H9 (cell line): ENCODE measurements around the gene SIT1. TPM values are rescaled to one million over a fixed set of nuclear protein-coding genes. Genes with fewer than 3 reads are reported as not detected.

Experiments
- DNase-seq: peaks from one replicate; pipeline ENCODE4 v3.0.0-alpha.2; 2017
- H2AFZ ChIP-seq: one replicate; pipeline ENCODE4 v1.6.1; 2013; ENCODE audit warnings: mild to moderate bottlenecking, low read length, control low read depth, moderate library complexity
- H2AK5ac ChIP-seq: 2 replicates; pipeline ENCODE4 v1.6.1; 2013; ENCODE audit warnings: low read length, control low read depth, mixed read lengths; ENCODE audit not compliant: insufficient read length
- H2BK120ac ChIP-seq: one replicate; pipeline ENCODE4 v1.6.1; 2013; ENCODE audit warnings: low read depth, mild to moderate bottlenecking, low read length, control low read depth, inconsistent platforms; ENCODE audit not compliant: poor library complexity, severe bottlenecking
- H2BK12ac ChIP-seq: 2 replicates; pipeline ENCODE4 v1.6.1; 2013; ENCODE audit warnings: low read length, control low read depth, mixed read lengths, low read depth; ENCODE audit not compliant: insufficient read length
- H2BK15ac ChIP-seq: 2 replicates; pipeline ENCODE4 v1.6.1; 2013; ENCODE audit warnings: low read depth, low read length, control low read depth
- H2BK20ac ChIP-seq: one replicate; pipeline ENCODE4 v1.6.1; 2013; ENCODE audit warnings: low read depth, mild to moderate bottlenecking, low read length, control low read depth, inconsistent platforms; ENCODE audit not compliant: poor library complexity, severe bottlenecking
- H2BK5ac ChIP-seq: 2 replicates; pipeline ENCODE4 v1.6.1; 2013; ENCODE audit warnings: low read length, control low read depth, mixed read lengths; ENCODE audit not compliant: insufficient read length
- H3K14ac ChIP-seq: 2 replicates; pipeline ENCODE4 v1.6.1; 2013; ENCODE audit warnings: low read length, control low read depth; ENCODE audit not compliant: insufficient read depth
- H3K18ac ChIP-seq: 2 replicates; pipeline ENCODE4 v1.6.1; 2013; ENCODE audit warnings: low read depth, mild to moderate bottlenecking, mixed read lengths, low read length, control low read depth; ENCODE audit not compliant: insufficient read length
- H3K23ac ChIP-seq: 2 replicates; pipeline ENCODE4 v1.6.1; 2013; ENCODE audit warnings: low read length, control low read depth, mixed read lengths, low read depth; ENCODE audit not compliant: insufficient read length
- H3K23me2 ChIP-seq: 2 replicates; pipeline ENCODE4 v1.6.1; 2013; ENCODE audit warnings: low read depth, mild to moderate bottlenecking, mixed read lengths, low read length, control low read depth; ENCODE audit not compliant: insufficient read length, poor library complexity, severe bottlenecking
- H3K27ac ChIP-seq: 2 replicates; pipeline ENCODE4 v1.5.1; 2013; ENCODE audit warnings: low read length, control low read depth, mixed read lengths, low read depth; ENCODE audit not compliant: insufficient read length
- H3K27me3 ChIP-seq: 2 replicates; pipeline ENCODE4 v1.6.1; 2013; ENCODE audit warnings: low read length, control low read depth, inconsistent platforms; ENCODE audit not compliant: insufficient read depth
- H3K4ac ChIP-seq: 2 replicates; pipeline ENCODE4 v1.6.1; 2013; ENCODE audit warnings: low read depth, mild to moderate bottlenecking, control low read depth, inconsistent platforms, low read length, moderate library complexity
- H3K4me1 ChIP-seq: 2 replicates; pipeline ENCODE4 v1.6.1; 2013; ENCODE audit warnings: low read length, control low read depth, inconsistent platforms; ENCODE audit not compliant: insufficient read depth
- H3K4me2 ChIP-seq: 2 replicates; pipeline ENCODE4 v1.6.1; 2013; ENCODE audit warnings: low read length, control low read depth, mixed read lengths; ENCODE audit not compliant: insufficient read length, insufficient read depth
- H3K56ac ChIP-seq: 2 replicates; pipeline ENCODE4 v1.6.1; 2013; ENCODE audit warnings: low read depth, mild to moderate bottlenecking, mixed read lengths, low read length, control low read depth; ENCODE audit not compliant: insufficient read length
- H3K79me1 ChIP-seq: 2 replicates; pipeline ENCODE4 v1.6.1; 2013; ENCODE audit warnings: low read depth, mild to moderate bottlenecking, moderate library complexity, low read length, control low read depth, inconsistent platforms; ENCODE audit not compliant: insufficient read depth, poor library complexity, severe bottlenecking
- H3K79me2 ChIP-seq: 2 replicates; pipeline ENCODE4 v1.6.1; 2013; ENCODE audit warnings: low read length, control low read depth, inconsistent platforms; ENCODE audit not compliant: insufficient read depth
- H3K9ac ChIP-seq: 2 replicates; pipeline ENCODE4 v1.6.1; 2013; ENCODE audit warnings: low read length, control low read depth, mixed read lengths; ENCODE audit not compliant: insufficient read length; ENCODE audit errors: extremely low read depth
- H3K9me3 ChIP-seq: one replicate; pipeline ENCODE4 v1.6.1; 2013; ENCODE audit warnings: low read depth, low read length, inconsistent platforms; ENCODE audit not compliant: control insufficient read depth
- H3T11ph ChIP-seq: one replicate; pipeline ENCODE4 v1.6.1; 2013; ENCODE audit warnings: mild to moderate bottlenecking, low read length, control low read depth, inconsistent platforms
- H4K20me1 ChIP-seq: one replicate; pipeline ENCODE4 v1.6.1; 2013; ENCODE audit not compliant: control insufficient read depth, insufficient read length, insufficient read depth
- H4K5ac ChIP-seq: 2 replicates; pipeline ENCODE4 v1.6.1; 2013; ENCODE audit warnings: low read depth, mild to moderate bottlenecking, mixed read lengths, low read length, control low read depth; ENCODE audit not compliant: insufficient read length
- H4K8ac ChIP-seq: replicated peaks from 2 replicates; pipeline ENCODE4 v1.6.1; 2013; ENCODE audit warnings: low read length, control low read depth, mixed read lengths, low read depth; ENCODE audit not compliant: insufficient read length
- H4K91ac ChIP-seq: 2 replicates; pipeline ENCODE4 v1.6.1; 2013; ENCODE audit warnings: low read depth, mild to moderate bottlenecking, moderate library complexity, mixed read lengths, low read length, control low read depth; ENCODE audit not compliant: insufficient read length
- H3K27ac Mint-ChIP-seq, 3 experiments: 2 replicates in 2 of 3; 3 replicates in 1 of 3; pipeline ENCODE4 v1.8.0; 2020 to 2021; ENCODE audit warnings: mixed read lengths in 3 of 3, mild to moderate bottlenecking in 1 of 3, moderate library complexity in 1 of 3
- H3K27me3 Mint-ChIP-seq: 2 replicates; pipeline ENCODE4 v1.8.0; 2021; ENCODE audit warnings: low read depth, mild to moderate bottlenecking, moderate library complexity, mixed read lengths
- H3K36me3 Mint-ChIP-seq, 3 experiments: 2 replicates in 2 of 3; 3 replicates in 1 of 3; pipeline ENCODE4 v1.8.0; 2020 to 2021; ENCODE audit warnings: low read depth in 3 of 3, mixed read lengths in 3 of 3; ENCODE audit not compliant: insufficient read depth in 1 of 3
- H3K4me1 Mint-ChIP-seq, 2 experiments: 2 replicates each; pipeline ENCODE4 v1.8.0; 2020; ENCODE audit warnings: mixed read lengths in 2 of 2
- H3K4me3 Mint-ChIP-seq, 2 experiments: 2 replicates in 1 of 2; 3 replicates in 1 of 2; pipeline ENCODE4 v1.8.0; 2020 to 2021; ENCODE audit warnings: mild to moderate bottlenecking in 2 of 2, mixed read lengths in 2 of 2, moderate library complexity in 1 of 2
- H3K9me3 Mint-ChIP-seq, 2 experiments: 2 replicates in 1 of 2; 3 replicates in 1 of 2; pipeline ENCODE4 v1.8.0; 2020; ENCODE audit warnings: mild to moderate bottlenecking in 2 of 2, mixed read lengths in 2 of 2, moderate library complexity in 1 of 2
- CTCF ChIP-seq: fragments of 200-600 bp; sonication (generic); conservative IDR thresholded peaks from 3 replicates; pipeline ENCODE4 v1.8.0; 2021; ENCODE audit warnings: antibody characterized with exemption, mild to moderate bottlenecking
- WGBS: extraction: QIAGEN DNeasy Blood & Tissue Kit; methylation state at CpG from one replicate; pipeline ENCODE4 v1.1.7; 2013; ENCODE audit warnings: missing lambda C conversion rate, low lambda C conversion rate, mixed read lengths; ENCODE audit not compliant: insufficient read length; ENCODE audit errors: extremely low coverage; 5-methylcytosine and 5-hydroxymethylcytosine counted together
- total RNA-seq: library from RNA; stranded (reverse); gene quantifications from 2 replicates; pipeline ENCODE4 v1.2.1, GENCODE V29; 2021

Gene SIT1
- total RNA-seq, 1 experiment from 2014 or later: 1.6 TPM

DNA sequence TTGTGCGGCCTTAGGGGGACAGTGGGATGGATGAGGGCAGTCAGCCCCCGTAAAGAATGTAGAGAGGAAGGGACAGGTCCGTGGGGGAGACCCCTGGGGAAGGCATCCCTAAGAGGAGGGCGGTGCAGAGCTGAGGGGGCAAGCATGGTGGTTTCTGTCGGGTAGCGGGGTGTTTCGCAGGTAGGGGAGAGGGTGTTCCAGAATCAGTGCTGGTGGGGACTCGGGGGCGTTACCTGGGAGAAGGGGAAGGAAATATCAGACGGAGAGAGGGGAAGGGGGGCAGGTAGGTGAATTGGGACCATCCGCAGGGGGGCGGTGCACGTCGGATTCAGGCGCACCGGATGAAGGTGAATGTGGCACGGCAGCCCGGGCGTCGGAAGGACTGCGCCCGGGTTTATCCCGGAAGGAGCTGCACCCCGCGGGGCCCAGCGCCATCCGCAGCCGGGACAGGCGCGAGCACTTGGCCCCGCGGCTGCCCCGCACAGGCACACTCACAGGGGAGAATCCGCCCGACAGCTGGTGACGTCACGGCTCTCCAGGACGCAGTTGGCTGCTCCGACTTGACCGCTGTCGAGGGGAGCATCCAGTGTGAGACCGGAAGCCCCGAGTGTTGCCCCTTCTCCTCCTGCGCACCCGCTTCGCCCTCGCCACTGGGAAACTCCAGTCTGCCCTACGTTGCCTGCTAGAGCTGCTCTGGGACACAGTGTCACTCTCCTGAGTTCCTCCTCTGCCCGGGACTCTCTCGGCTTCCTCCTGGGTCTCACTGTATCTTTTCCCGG, 33.9 kb downstream of the SIT1 start:
- peak overlapping the region in 2 of 3 experiments; percentile 53 to 69; a peak in 3 of 7 replicates for H3K27ac Mint-ChIP-seq
- Histone ChIP-seq H2AK5ac (no peak overlapping the region), H3T11ph (no peak overlapping the region), H4K20me1 (no peaks in the 10 kb centered on the region), H3K4ac (no peak overlapping the region), H3K23me2 (peaks cover 13% of the 10 kb centered on the region), H3K23ac (no peak overlapping the region), H3K27ac (no peak overlapping the region), H3K14ac (peak overlapping the region; percentile 78), H3K9ac (peak overlapping the region; percentile 43), H3K79me2 (no peaks in the 10 kb centered on the region), H3K9me3 (no peaks in the 10 kb centered on the region), H2BK20ac (no peak overlapping the region), H2AFZ (peak overlapping the region; percentile 69), H2BK15ac (no peak overlapping the region), H3K4me2 (peak overlapping the region; percentile 77), H2BK120ac (no peak overlapping the region), H3K56ac (no peak overlapping the region), H3K27me3 (peaks cover 4% of the 10 kb centered on the region; the same call in 1 of the 2 replicates), H3K79me1 (no peaks in the 10 kb centered on the region), H2BK5ac (no peak overlapping the region), H3K18ac (peak overlapping the region; percentile 89), H4K91ac (no peak overlapping the region), H2BK12ac (no peak overlapping the region), H4K8ac (peak overlapping the region; percentile 50), H4K5ac (peak overlapping the region; percentile 55), H3K4me1 (no peaks in the 10 kb centered on the region; the same call in 1 of the 2 replicates)
- peak; percentile 72 for DNase-seq
- no peaks in the 10 kb centered on the region for H3K36me3 Mint-ChIP-seq
- WGBS: no CpG with 5 or more reads among the region's 51 CpGs
- H3K9me3 Mint-ChIP-seq: no peaks in the 10 kb centered on the region; a peak in 1 of 5 replicates
- peak overlapping the region; percentile 76 to 79 for H3K4me3 Mint-ChIP-seq
- TF ChIP-seq CTCF: no peak; the same call in 2 of the 3 replicates
- peaks cover 15 to 18% of the 10 kb centered on the region in 2 experiments for H3K4me1 Mint-ChIP-seq
- peaks cover 42% of the 10 kb centered on the region for H3K27me3 Mint-ChIP-seq
